GM18499 (cell line): ENCODE data around the gene SLC17A4.

Source experiments
- ATAC-seq: cut with Tn5 transposase; IDR thresholded peaks from one replicate; pipeline ENCODE4 v1.9.1; 2021; ENCODE audit warnings: moderate number of reproducible peaks; ENCODE audit not compliant: insufficient read depth, unreplicated experiment

The SLC17A4 gene

DNA sequence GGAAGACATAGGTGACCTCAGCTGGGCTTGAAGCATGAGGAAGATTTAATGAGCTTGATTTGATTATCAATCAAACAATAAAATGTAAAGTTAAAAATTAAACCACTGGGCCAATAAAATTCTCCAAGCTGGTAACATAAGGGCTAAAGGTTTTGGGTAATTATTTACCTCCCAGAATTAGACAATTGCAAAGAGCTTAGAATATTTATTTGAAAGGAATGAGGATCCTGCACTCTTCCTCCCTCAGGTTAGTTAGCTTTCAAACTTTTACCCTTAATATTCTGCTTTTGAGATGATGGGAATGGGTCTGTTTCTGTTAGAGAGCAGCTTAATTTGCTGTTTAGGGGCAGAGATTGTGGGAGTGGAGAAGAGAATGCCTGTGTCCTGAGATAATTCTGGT is at the start of gene SLC17A4:
Gene SLC17A4, plus strand, starts transcription at position 208 of the 400 bp plus-strand sequence. CDS start 7,221 bp downstream, outside the sequence.
- ATAC-seq = no peak

- ATAC-seq = no peak
Observed at GRCh38 chr6:25706314-25707014, 48.1 kb upstream of the SLC17A4 start.

- no peak for ATAC-seq
Observed at GRCh38 chr6:25709761-25710160, 44.8 kb upstream of the SLC17A4 start.

DNA sequence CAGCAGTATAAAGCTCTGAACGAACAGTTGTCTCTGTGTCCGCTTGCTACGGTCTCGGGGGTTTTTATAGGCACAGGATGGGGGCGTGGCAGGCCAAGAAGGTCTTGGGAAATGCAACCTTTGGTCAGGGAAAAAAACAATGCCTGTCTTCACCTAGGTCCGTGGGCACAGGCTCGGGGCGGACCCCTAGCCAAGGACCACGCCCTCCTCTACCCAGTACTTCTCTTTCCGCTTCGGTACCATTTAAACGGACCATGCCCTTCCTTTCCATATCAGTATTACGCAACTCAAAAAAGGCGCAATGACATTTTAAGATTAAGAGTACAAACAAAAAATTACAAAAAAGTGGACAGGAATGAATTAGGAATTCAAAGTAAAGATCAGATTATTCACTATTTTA is 44.3 kb upstream of the SLC17A4 start:
- ATAC-seq = no peak

DNA sequence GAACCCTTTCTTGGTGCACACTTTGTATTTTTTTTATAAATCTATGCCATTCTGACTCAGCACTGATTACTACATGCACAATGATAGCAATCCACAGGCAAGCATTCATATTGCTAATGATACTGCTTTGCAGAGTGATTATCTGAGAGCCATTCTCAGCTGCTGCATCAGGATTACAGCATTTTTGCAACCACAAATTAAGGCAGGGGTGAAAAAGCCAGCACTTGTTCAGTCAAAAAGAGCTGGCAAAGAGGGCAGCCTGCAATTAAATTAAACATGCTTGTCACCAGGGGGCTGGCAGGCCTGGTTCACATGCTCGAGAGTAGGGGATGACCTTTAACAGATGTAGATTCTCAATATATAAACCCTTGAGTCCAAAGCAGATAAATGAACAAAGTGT is 40.7 kb upstream of the SLC17A4 start:
- ATAC-seq = no peak

DNA sequence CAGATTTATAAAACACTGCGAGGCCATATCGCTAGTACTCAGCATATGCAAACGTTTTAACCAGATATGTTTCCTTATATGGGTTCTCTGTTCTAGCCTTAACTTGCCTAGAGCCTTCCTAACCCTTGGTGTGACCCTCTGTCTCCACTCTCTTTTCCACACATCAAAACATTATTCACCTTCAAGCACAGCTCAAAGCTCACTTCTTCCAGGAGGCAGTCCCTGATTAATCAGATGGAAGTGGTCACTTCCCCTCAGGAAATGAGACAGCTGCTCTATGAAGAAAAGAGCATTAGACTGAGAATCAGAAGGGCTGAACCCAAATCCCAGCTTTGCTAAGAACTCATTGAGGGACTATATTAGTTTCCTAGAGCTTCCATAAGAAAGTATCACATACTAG is 39.8 kb upstream of the SLC17A4 start:
- ATAC-seq = no peak

- no peak for ATAC-seq
Observed at GRCh38 chr6:25715794-25716193, 38.7 kb upstream of the SLC17A4 start.

- ATAC-seq = no peak
Observed at GRCh38 chr6:25717866-25718740, 36.4 kb upstream of the SLC17A4 start.

- ATAC-seq = no peak
Observed at GRCh38 chr6:25726122-25726911, 28.2 kb upstream of the SLC17A4 start.

DNA sequence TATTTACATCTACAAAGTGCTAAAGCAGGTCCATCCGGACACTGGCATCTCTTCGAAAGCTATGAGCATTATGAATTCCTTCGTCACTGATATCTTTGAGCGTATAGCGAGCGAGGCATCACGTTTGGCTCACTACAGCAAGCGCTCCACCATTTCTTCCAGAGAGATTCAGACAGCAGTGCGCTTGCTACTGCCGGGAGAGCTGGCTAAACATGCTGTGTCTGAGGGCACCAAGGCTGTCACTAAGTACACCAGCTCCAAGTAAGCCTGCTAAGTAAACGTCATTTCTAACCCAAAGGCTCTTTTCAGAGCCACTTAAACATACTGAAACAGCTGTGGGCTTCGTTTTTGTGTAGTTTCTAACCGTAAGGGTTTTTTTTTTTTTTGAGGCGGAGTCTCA is 27.5 kb upstream of the SLC17A4 start:
- no peak for ATAC-seq

- ATAC-seq = no peak
Observed at GRCh38 chr6:25730907-25731306, 23.6 kb upstream of the SLC17A4 start.

- ATAC-seq = no peak
Observed at GRCh38 chr6:25731721-25732120, 22.8 kb upstream of the SLC17A4 start.

- no peak for ATAC-seq
Observed at GRCh38 chr6:25732468-25733198, 21.9 kb upstream of the SLC17A4 start.

- ATAC-seq = no peak
Observed at GRCh38 chr6:25735261-25735660, 19.3 kb upstream of the SLC17A4 start.

GRCh38 chr6:25743868-25744267 is 10.7 kb upstream of the SLC17A4 start:
- ATAC-seq = no peak

- no peak for ATAC-seq
Observed at GRCh38 chr6:25745836-25746235, 8.7 kb upstream of the SLC17A4 start.

GRCh38 chr6:25746968-25747367 is 7.6 kb upstream of the SLC17A4 start:
- ATAC-seq = no peak

DNA sequence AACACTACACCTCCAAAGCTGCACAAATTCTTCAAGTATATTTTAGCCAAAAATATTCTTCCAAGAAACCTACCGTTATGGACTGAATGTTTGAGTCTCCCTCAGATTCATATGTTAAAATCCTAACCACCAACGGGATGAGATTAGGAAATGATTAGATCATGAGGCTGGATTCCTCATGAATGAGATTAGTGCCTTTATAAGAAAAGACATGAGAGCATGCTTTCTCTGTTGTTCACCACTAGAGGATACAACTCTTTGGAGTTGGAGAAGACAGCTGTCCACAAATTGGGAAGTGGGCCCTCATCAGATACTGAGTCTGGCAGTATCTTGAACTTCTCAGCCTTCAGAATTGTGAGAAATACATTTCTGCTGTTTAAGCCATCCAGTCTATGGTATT is 7.1 kb upstream of the SLC17A4 start:
- no peak for ATAC-seq

GRCh38 chr6:25748049-25748448 is 6.5 kb upstream of the SLC17A4 start:
- ATAC-seq = no peak
